ENCODE measurements around the gene ATPAF2.

The ATPAF2 gene

DNA sequence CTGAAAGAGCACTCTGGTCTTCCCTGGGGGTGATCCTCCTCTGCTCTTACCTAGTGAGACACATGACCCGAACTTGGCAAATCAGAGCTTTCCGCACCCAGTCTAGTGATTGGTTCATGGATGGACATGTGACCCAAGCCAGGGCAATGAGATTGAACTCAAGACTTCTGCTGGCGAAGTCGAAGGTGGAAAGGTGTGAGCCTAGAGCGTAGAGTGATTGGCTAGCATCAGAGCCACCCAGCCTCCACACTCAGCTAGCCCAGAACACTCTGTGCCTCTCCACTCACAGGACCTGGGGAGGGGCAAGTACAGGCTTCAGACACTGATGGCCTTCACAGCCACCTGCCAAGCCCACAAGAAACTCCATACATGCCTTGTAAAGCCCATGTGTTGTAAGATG is 17.6 kb downstream of the ATPAF2 start:
- H3K4me3 ChIP-seq (ENCODE audit: low read depth, low read length): no peak overlapping the region
- DNase-seq (ENCODE audit: low read depth): no peak
- TF ChIP-seq, protein P1, sequence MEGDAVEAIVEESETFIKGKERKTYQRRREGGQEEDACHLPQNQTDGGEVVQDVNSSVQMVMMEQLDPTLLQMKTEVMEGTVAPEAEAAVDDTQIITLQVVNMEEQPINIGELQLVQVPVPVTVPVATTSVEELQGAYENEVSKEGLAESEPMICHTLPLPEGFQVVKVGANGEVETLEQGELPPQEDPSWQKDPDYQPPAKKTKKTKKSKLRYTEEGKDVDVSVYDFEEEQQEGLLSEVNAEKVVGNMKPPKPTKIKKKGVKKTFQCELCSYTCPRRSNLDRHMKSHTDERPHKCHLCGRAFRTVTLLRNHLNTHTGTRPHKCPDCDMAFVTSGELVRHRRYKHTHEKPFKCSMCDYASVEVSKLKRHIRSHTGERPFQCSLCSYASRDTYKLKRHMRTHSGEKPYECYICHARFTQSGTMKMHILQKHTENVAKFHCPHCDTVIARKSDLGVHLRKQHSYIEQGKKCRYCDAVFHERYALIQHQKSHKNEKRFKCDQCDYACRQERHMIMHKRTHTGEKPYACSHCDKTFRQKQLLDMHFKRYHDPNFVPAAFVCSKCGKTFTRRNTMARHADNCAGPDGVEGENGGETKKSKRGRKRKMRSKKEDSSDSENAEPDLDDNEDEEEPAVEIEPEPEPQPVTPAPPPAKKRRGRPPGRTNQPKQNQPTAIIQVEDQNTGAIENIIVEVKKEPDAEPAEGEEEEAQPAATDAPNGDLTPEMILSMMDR (IDR thresholded peaks at IDR 0.05; ENCODE audit: control insufficient read depth, extremely low read depth, insufficient read depth): no peak

DNA sequence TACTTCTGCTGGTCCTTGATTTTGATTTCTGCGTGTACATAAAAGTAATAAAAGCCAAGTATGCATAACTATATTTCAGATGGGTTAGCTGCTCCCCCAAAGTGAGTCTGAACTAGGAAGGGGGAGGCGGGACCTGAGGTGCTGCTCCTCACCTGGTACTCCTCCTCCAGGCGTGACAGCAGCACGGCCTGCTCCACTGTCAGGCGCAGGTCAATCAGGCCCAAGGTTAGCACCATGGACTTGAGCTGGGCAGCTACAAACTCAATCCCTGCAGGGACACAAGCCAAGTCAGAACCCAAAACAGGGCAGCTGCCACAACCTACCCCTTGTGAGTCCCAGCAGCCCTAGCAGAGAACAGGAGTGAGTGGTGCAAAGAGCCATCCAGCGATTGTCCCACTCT is 18.0 kb downstream of the ATPAF2 start:
- no peak overlapping the region for H3K4me3 ChIP-seq (ENCODE audit: low read depth, low read length)
- no peak for DNase-seq (ENCODE audit: low read depth)
- TF ChIP-seq, protein P1 (IDR thresholded peaks at IDR 0.05; ENCODE audit: control insufficient read depth, extremely low read depth, insufficient read depth): no peak

DNA sequence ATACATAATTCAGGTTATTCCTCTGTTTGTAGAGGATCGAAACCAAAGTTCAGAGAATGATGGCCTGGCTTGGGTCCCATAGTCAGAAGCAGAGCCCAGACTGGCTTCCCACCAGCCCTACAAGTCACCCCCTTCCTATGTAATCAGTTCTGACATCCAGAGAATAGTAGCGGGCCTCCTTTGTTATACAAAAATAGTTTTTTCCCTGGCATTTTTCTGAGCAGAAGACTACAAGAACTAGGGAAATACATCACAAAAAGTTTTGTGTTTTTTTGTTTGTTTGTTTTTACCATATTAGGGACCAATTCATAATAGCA is 19.2 kb downstream of the ATPAF2 start:
- DNase-seq (ENCODE audit: low read depth): no peak
- TF ChIP-seq, protein P1 (IDR thresholded peaks at IDR 0.05; ENCODE audit: control insufficient read depth, extremely low read depth, insufficient read depth): no peak

DNA sequence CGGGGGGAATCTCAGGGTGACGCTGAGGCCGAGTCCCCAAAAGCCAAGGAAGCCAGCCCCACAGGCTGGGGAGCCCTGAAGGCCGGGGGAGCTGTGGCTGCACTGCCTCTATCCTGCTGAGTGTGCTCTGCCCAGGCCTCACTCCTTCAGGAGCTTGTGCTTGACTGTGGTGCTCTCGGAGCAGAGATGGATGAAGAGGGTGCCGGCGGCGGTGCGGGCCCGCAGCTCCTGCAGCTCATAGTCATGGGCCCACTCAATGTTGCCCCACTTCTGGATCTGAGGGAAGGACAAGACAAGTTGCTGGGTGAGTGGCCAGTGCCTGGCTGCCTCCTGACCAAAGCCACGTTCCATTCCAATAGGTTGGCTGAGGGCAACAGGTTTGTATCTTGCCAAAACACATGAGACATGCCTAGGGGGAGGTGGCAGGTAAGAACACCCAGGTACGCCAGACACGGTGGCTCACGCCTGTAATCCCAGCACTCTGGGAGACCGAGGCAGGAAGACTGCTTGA is 20.5 kb downstream of the ATPAF2 start:
- no peak for DNase-seq (ENCODE audit: low read depth)
- no peak overlapping the region for H3K4me3 ChIP-seq (ENCODE audit: low read depth, low read length)
- TF ChIP-seq, protein P1 (IDR thresholded peaks at IDR 0.05; ENCODE audit: control insufficient read depth, extremely low read depth, insufficient read depth): no peak

More for the DNA sequence above, 19.2 kb downstream of the ATPAF2 start:
- no peak overlapping the region for H3K4me3 ChIP-seq (ENCODE audit: low read depth, low read length)

DNA sequence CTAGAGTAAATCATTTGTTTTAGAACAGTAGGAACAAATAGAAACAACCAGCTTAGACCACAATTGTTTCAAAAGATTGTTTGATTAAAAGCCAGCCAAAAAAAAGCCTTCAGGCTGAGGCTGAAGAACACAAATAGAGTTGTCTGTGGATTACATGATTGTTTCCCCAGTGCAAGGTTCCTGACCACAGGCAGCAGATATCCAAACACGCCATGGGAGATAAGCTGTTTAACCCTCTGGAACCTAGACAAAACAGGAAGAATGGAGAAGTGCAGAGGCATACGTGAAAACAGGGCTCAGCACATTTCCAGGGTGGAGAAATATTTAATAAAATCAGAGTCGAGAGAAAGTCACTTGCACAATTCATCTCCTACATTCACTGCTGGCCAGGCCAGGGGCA is 21.0 kb downstream of the ATPAF2 start:
- DNase-seq (ENCODE audit: low read depth): no peak
- H3K4me3 ChIP-seq (ENCODE audit: low read depth, low read length): no peak overlapping the region
- TF ChIP-seq, protein P1 (IDR thresholded peaks at IDR 0.05; ENCODE audit: control insufficient read depth, extremely low read depth, insufficient read depth): no peak

DNA sequence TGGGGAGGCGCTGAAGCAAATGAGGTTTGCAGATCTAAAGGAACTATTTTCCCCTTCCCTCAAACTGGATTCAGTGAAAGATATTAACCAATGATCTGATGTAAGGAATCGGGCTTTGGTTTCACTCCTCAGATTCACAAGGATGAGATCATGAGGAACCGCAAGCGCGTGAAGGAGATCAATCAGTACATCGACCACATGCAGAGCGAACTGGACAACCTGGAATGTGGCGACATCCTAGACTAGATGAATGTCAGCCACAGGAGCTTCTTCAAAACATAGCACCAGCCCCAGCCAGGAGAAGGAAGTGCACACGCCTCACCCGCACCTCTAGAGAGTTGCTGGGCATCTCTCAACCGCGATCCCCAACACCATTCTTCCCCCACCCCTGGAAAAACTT is 22.5 kb downstream of the ATPAF2 start:
- no peak for DNase-seq (ENCODE audit: low read depth)
- H3K4me3 ChIP-seq (ENCODE audit: low read depth, low read length): no peak overlapping the region
- TF ChIP-seq, protein P1 (IDR thresholded peaks at IDR 0.05; ENCODE audit: control insufficient read depth, extremely low read depth, insufficient read depth): no peak

DNA sequence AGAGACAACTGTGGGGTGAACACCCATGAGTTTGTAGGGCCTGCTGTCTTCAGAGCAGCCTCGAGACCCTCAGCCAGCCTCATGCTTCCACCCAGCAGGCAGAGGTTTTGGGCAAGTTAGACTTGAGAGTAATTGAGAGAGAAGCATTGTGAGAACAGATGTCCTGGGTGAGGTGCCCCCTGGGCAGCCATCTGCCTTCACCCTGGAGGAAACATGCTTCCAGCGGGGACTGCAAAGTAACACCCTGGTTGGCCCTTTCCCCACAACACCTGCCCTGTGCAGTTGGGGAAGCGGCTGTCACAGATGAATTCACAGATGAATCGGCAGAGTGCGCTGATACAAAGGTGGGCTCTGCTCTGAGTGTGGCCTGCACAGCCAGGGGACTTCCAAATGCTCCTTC is 23.4 kb downstream of the ATPAF2 start:
- DNase-seq (ENCODE audit: low read depth): no peak
- TF ChIP-seq, protein P1 (IDR thresholded peaks at IDR 0.05; ENCODE audit: control insufficient read depth, extremely low read depth, insufficient read depth): no peak
- no peak overlapping the region for H3K4me3 ChIP-seq (ENCODE audit: low read depth, low read length)
